GM12878 (cell line): Measurements from ENCODE around the gene TLE7. TPM values are rescaled to one million over a fixed set of nuclear protein-coding genes. Genes with fewer than 3 reads are reported as not detected.

ENCODE experiments used
- ATAC-seq: fragments of 200-7000 bp; cut with Tn5 transposase; 3 replicates; pipeline ENCODE4 v1.9.1; 2020; ENCODE audit warnings: mild to moderate bottlenecking, moderate library complexity
- BruUV-seq: library from RNA; stranded (reverse); fragments of 400-500 nt; replicated peaks from 2 replicates; lab custom pipeline; 2021; lab: Mats Ljungman, UMichigan
- CTCF ChIA-PET: fragments of 300-600 bp; sonication (Branson Sonifier 250); formaldehyde crosslinking; extraction: SDS; loops from one replicate; lab custom pipeline; 2021; ENCODE audit warnings: inconsistent platforms; lab: Yijun Ruan, JAX
- POLR2A ChIA-PET: fragments of 350-600 bp; formaldehyde crosslinking; extraction: SDS; loops from one replicate; lab custom pipeline; 2021; ENCODE audit warnings: inconsistent platforms; lab: Charles Lee
- RAD21 ChIA-PET: fragments of 300-600 bp; sonication (Branson Sonifier 250); formaldehyde crosslinking; loops from one replicate; lab custom pipeline; 2023; ENCODE audit warnings: antibody characterized with exemption; ENCODE audit not compliant: unreplicated experiment; lab: Charles Lee
- SMC1A ChIA-PET: fragments of 300-600 bp; sonication (Branson Sonifier 250); formaldehyde crosslinking; loops from one replicate; lab custom pipeline; 2023; ENCODE audit not compliant: unreplicated experiment, uncharacterized antibody; lab: Charles Lee
- DNase-seq: peaks from one replicate; pipeline ENCODE4 v3.0.0-alpha.2; 2011; ENCODE audit warnings: low read depth, low spot score
- FAIRE-seq: peaks from 3 replicates; lab custom pipeline; 2011; peaks lifted over from hg19 to GRCh38; lab: Jason Lieb, UNC
- H2AFZ ChIP-seq: 2 replicates; pipeline ENCODE4 v1.6.0; 2011; ENCODE audit warnings: low read depth, low read length, control low read depth; ENCODE audit not compliant: control insufficient read depth
- H3K27ac ChIP-seq: 2 replicates; pipeline ENCODE4 v1.5.1; 2011; ENCODE audit warnings: control low read depth; ENCODE audit not compliant: control insufficient read depth, insufficient read depth
- H3K27me3 ChIP-seq, 2 experiments: replicated peaks in 1 of 2; 2 replicates each; pipeline versions ENCODE4 v1.6.0 to v1.6.1; 2011; ENCODE audit warnings: low read length in 1 of 2; ENCODE audit not compliant: control insufficient read depth in 2 of 2, insufficient read depth in 2 of 2
- H3K36me3 ChIP-seq, 2 experiments: 2 replicates each; pipeline ENCODE4 v1.5.1; 2011; ENCODE audit warnings: low read length in 1 of 2; ENCODE audit not compliant: control insufficient read depth in 2 of 2, insufficient read depth in 2 of 2
- H3K4me1 ChIP-seq: 2 replicates; pipeline ENCODE4 v1.6.1; 2011; ENCODE audit warnings: mild to moderate bottlenecking, low read length, moderate library complexity, mixed read lengths; ENCODE audit not compliant: control insufficient read depth, insufficient read depth
- H3K4me2 ChIP-seq: 2 replicates; pipeline ENCODE4 v1.6.0; 2011; ENCODE audit warnings: control low read depth; ENCODE audit not compliant: control insufficient read depth, insufficient read depth
- H3K4me3 ChIP-seq: fragments of 200-600 bp; sonication (generic); 2 replicates; pipeline ENCODE4 v1.5.1; 2016
- H3K79me2 ChIP-seq: 2 replicates; pipeline ENCODE4 v1.6.0; 2011; ENCODE audit warnings: low read length; ENCODE audit not compliant: control insufficient read depth, insufficient read depth
- H3K9ac ChIP-seq: 2 replicates; pipeline ENCODE4 v1.8.0; 2011; ENCODE audit warnings: low read length, control low read depth, mixed read lengths; ENCODE audit not compliant: control insufficient read depth, insufficient read depth
- H3K9me3 ChIP-seq: replicated peaks from 3 replicates; pipeline ENCODE4 v1.5.1; 2011; ENCODE audit warnings: mild to moderate bottlenecking, low read length; ENCODE audit not compliant: control insufficient read depth, insufficient read depth
- H4K20me1 ChIP-seq: 2 replicates; pipeline ENCODE4 v1.6.0; 2011; ENCODE audit not compliant: control insufficient read depth, insufficient read depth
- HDAC2 ChIP-seq: fragments of 200-600 bp; sonication (generic); IDR thresholded peaks from 2 replicates; pipeline ENCODE4 v1.6.1; 2017
- MXI1 ChIP-seq: fragments of 150-350 bp; IDR thresholded peaks from 2 replicates; pipeline ENCODE4 v1.6.1; 2011; ENCODE audit warnings: low read depth, mild to moderate bottlenecking, inconsistent platforms, low read length, improper control_type of control experiment
- NFYA ChIP-seq: IDR thresholded peaks from 2 replicates; pipeline ENCODE4 v1.6.1; 2011; ENCODE audit warnings: low read depth, mild to moderate bottlenecking, low read length, improper control_type of control experiment, borderline replicate concordance
- PKNOX1 ChIP-seq: fragments of 450-650 bp; IDR thresholded peaks from 2 replicates; pipeline ENCODE4 v1.6.1; 2016; ENCODE audit warnings: mild to moderate bottlenecking
- SIX5 ChIP-seq: IDR thresholded peaks from 2 replicates; pipeline ENCODE4 v1.6.1; 2011; ENCODE audit warnings: mild to moderate bottlenecking, low read depth, low read length, moderate library complexity; ENCODE audit not compliant: severe bottlenecking
- SPI1 ChIP-seq: IDR thresholded peaks from 2 replicates; pipeline ENCODE4 v1.6.1; 2011; ENCODE audit warnings: low read depth, mild to moderate bottlenecking, low read length, moderate library complexity, borderline replicate concordance; ENCODE audit not compliant: insufficient read depth
- SREBF1 ChIP-seq: IDR thresholded peaks from 2 replicates; pipeline ENCODE4 v1.6.1; 2012; ENCODE audit warnings: mild to moderate bottlenecking, low read length
- WGBS: methylation state at CpG from one replicate; pipeline ENCODE4 v1.1.6; 2016; ENCODE audit warnings: low lambda C conversion rate; ENCODE audit not compliant: insufficient replicate concordance, insufficient coverage; ENCODE audit errors: missing lambda C conversion rate; 5-methylcytosine and 5-hydroxymethylcytosine counted together
- in situ Hi-C: fragments of 300-500 bp; cut with MboI; formaldehyde crosslinking; loops from 9 replicates; pipeline ENCODE4 v1.14.3; 2018; ENCODE audit warnings: mixed read lengths
- intact Hi-C: fragments of 100-400 bp; cut with micrococcal nuclease; formaldehyde crosslinking; loops from one replicate; pipeline ENCODE4 v1.14.2; 2022; ENCODE audit not compliant: unreplicated experiment
- polyA plus RNA-seq, 11 experiments: library from polyadenylated mRNA; depleted of rRNA in 4 of 11; unstranded in 6 of 11; stranded (reverse) in 5 of 11; fragments of >200 nt; fragmentation: Nextera tagmentation in 4 of 11; fragmentation: Illumina TruSeq in 1 of 11; extraction: Ambion mirVana in 4 of 11; extraction: Trizol in 1 of 11; gene quantifications; 1 replicate in 1 of 11; 2 replicates in 10 of 11; pipeline versions ENCODE4 v1.2.1 to v1.2.3, GENCODE V29; 2011 to 2016; ENCODE audit warnings: inconsistent platforms in 2 of 11, missing spikeins in 2 of 11, low read depth in 1 of 11
- total RNA-seq, 4 experiments: library from RNA; depleted of rRNA in 3 of 4; stranded (reverse); fragments of >200 nt in 3 of 4; fragmentation: Illumina TruSeq in 1 of 4; extraction: Trizol in 1 of 4; gene quantifications; 2 replicates each; pipeline versions ENCODE4 v1.2.1 to v1.2.3, GENCODE V29; 2013 to 2021
- TF ChIP-seq, protein P1 (sequence below): fragments of 450-650 bp; formaldehyde crosslinking; IDR thresholded peaks from 2 replicates; pipeline ENCODE4 v1.4.0; 2020; ENCODE audit warnings: mild to moderate bottlenecking, moderate library complexity
- TF ChIP-seq, protein P2 (sequence below): fragments of 450-650 bp; IDR thresholded peaks from 2 replicates; pipeline ENCODE4 v1.6.1; 2017; ENCODE audit warnings: low read depth, mild to moderate bottlenecking, moderate library complexity
- TF ChIP-seq, protein P3 (sequence below): fragments of 150-350 bp; IDR thresholded peaks from 2 replicates; pipeline ENCODE4 v1.6.1; 2014; ENCODE audit warnings: mild to moderate bottlenecking, low read depth, low read length

Gene TLE7
- total and polyA plus RNA-seq, 10 of the 15 experiments (the other 5 are each of a cell fraction or from before 2014, with no cell fraction given): not detected

GRCh38 chr16:71428883-71429282 lies 13.0 kb downstream of the TLE7 start:
- Histone ChIP-seq H4K20me1 (peaks cover 3% of the 10 kb centered on the region; the same call in 1 of the 2 replicates), H3K27ac (no peak overlapping the region), H3K79me2 (no peaks in the 10 kb centered on the region), H3K36me3 (no peaks in the 10 kb centered on the region), H3K4me2 (no peak overlapping the region), H3K27me3 (no peaks in the 10 kb centered on the region; a peak in 1 of 4 replicates), H3K9me3 (no peaks in the 10 kb centered on the region), H3K9ac (no peak overlapping the region), H3K4me3 (no peak overlapping the region), H2AFZ (no peak overlapping the region), H3K4me1 (no peaks in the 10 kb centered on the region)
- FAIRE-seq (no peak), ATAC-seq (no peak), DNase-seq (no peak)
- ChIA-PET POLR2A (no interaction called here), CTCF (interaction anchor here (0.8 to 1.7 kb wide), 3 partner anchors 11 to 61 kb away, joined by 3 to 5 read pairs (median 3); no protein-coding TSS in a partner anchor), RAD21 (interaction anchor here (1.3 kb wide), 1 partner anchor 182 kb away, joined by 5 read pairs; no protein-coding TSS in a partner anchor), SMC1A (interaction anchor here (0.7 to 2.0 kb wide), 4 partner anchors 13 to 72 kb away, joined by 3 to 8 read pairs (median 4); no protein-coding TSS in a partner anchor)
- no TSS peak for BruUV-seq
- 50% methylated on average over 2 of the region's 2 CpGs for WGBS
- in situ Hi-C loops (no loop called here), intact Hi-C loops (no loop called here)
- TF ChIP-seq PKNOX1 (no peak), SREBF1 (no peak), NFYA (no peak), MXI1 (no peak), SIX5 (no peak), HDAC2 (no peak), SPI1 (no peak)
- TF ChIP-seq, protein P1, sequence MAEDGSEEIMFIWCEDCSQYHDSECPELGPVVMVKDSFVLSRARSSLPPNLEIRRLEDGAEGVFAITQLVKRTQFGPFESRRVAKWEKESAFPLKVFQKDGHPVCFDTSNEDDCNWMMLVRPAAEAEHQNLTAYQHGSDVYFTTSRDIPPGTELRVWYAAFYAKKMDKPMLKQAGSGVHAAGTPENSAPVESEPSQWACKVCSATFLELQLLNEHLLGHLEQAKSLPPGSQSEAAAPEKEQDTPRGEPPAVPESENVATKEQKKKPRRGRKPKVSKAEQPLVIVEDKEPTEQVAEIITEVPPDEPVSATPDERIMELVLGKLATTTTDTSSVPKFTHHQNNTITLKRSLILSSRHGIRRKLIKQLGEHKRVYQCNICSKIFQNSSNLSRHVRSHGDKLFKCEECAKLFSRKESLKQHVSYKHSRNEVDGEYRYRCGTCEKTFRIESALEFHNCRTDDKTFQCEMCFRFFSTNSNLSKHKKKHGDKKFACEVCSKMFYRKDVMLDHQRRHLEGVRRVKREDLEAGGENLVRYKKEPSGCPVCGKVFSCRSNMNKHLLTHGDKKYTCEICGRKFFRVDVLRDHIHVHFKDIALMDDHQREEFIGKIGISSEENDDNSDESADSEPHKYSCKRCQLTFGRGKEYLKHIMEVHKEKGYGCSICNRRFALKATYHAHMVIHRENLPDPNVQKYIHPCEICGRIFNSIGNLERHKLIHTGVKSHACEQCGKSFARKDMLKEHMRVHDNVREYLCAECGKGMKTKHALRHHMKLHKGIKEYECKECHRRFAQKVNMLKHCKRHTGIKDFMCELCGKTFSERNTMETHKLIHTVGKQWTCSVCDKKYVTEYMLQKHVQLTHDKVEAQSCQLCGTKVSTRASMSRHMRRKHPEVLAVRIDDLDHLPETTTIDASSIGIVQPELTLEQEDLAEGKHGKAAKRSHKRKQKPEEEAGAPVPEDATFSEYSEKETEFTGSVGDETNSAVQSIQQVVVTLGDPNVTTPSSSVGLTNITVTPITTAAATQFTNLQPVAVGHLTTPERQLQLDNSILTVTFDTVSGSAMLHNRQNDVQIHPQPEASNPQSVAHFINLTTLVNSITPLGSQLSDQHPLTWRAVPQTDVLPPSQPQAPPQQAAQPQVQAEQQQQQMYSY (CRISPR knock-in tag): no peak
- TF ChIP-seq, protein P2, sequence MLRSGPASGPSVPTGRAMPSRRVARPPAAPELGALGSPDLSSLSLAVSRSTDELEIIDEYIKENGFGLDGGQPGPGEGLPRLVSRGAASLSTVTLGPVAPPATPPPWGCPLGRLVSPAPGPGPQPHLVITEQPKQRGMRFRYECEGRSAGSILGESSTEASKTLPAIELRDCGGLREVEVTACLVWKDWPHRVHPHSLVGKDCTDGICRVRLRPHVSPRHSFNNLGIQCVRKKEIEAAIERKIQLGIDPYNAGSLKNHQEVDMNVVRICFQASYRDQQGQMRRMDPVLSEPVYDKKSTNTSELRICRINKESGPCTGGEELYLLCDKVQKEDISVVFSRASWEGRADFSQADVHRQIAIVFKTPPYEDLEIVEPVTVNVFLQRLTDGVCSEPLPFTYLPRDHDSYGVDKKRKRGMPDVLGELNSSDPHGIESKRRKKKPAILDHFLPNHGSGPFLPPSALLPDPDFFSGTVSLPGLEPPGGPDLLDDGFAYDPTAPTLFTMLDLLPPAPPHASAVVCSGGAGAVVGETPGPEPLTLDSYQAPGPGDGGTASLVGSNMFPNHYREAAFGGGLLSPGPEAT: no peak
- TF ChIP-seq, protein P3, sequence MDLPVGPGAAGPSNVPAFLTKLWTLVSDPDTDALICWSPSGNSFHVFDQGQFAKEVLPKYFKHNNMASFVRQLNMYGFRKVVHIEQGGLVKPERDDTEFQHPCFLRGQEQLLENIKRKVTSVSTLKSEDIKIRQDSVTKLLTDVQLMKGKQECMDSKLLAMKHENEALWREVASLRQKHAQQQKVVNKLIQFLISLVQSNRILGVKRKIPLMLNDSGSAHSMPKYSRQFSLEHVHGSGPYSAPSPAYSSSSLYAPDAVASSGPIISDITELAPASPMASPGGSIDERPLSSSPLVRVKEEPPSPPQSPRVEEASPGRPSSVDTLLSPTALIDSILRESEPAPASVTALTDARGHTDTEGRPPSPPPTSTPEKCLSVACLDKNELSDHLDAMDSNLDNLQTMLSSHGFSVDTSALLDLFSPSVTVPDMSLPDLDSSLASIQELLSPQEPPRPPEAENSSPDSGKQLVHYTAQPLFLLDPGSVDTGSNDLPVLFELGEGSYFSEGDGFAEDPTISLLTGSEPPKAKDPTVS: no peak
